ENCODE results near the gene NOC2L. TPM values are rescaled to one million over a fixed set of nuclear protein-coding genes. Genes with fewer than 3 reads are reported as not detected.

The NOC2L gene
- total RNA-seq, 1 experiment from 2014 or later, result 130 TPM

- Histone ChIP-seq H2AK5ac (ENCODE audit: insufficient read length, low read length) (no peak overlapping the region), H2BK5ac (ENCODE audit: insufficient read length, low read length) (no peak overlapping the region), H3K18ac (ENCODE audit: insufficient read length, low read depth, low read length) (no peak overlapping the region), H4K91ac (ENCODE audit: insufficient read length, low read depth, low read length) (no peak overlapping the region), H2BK12ac (ENCODE audit: insufficient read length, low read depth, low read length) (no peak overlapping the region), H3K4ac (ENCODE audit: low read depth, low read length) (no peak overlapping the region), H3K4me2 (ENCODE audit: insufficient read depth, insufficient read length, low read length) (no peak overlapping the region), H3K4me1 (ENCODE audit: insufficient read depth, low read length) (no peaks in the 10 kb centered on the region), H3K23me2 (ENCODE audit: insufficient read length, low read depth, low read length, poor library complexity, severe bottlenecking) (no peaks in the 10 kb centered on the region), H2AFZ (ENCODE audit: low read length) (no peak overlapping the region), H2BK15ac (ENCODE audit: low read depth, low read length) (no peak overlapping the region), H3K27ac (ENCODE audit: insufficient read length, low read depth, low read length) (no peak overlapping the region), H4K5ac (ENCODE audit: insufficient read length, low read depth, low read length) (no peak overlapping the region), H2BK20ac (ENCODE audit: low read depth, low read length, poor library complexity, severe bottlenecking) (no peak overlapping the region), H3K14ac (ENCODE audit: insufficient read depth, low read length) (no peak overlapping the region), H3K56ac (ENCODE audit: insufficient read length, low read depth, low read length) (no peak overlapping the region), H2BK120ac (ENCODE audit: low read depth, low read length, poor library complexity, severe bottlenecking) (no peak overlapping the region), H3K9me3 (ENCODE audit: control insufficient read depth, low read depth, low read length) (no peaks in the 10 kb centered on the region), H4K8ac (replicated peaks; ENCODE audit: insufficient read length, low read depth, low read length) (no peak overlapping the region), H3T11ph (ENCODE audit: low read length) (no peak overlapping the region), H3K79me1 (ENCODE audit: insufficient read depth, low read depth, low read length, poor library complexity, severe bottlenecking) (no peaks in the 10 kb centered on the region), H3K9ac (ENCODE audit: extremely low read depth, insufficient read length, low read length) (no peak overlapping the region), H3K23ac (ENCODE audit: insufficient read length, low read depth, low read length) (no peak overlapping the region), H3K79me2 (ENCODE audit: insufficient read depth, low read length) (no peaks in the 10 kb centered on the region), H3K27me3 (ENCODE audit: insufficient read depth, low read length) (no peaks in the 10 kb centered on the region), H4K20me1 (ENCODE audit: control insufficient read depth, insufficient read depth, insufficient read length) (no peaks in the 10 kb centered on the region)
- H3K36me3 Mint-ChIP-seq (ENCODE audit: insufficient read depth in 1 of 3, low read depth in 3 of 3), result peaks cover 43 to 85% (median 80%) of the 10 kb centered on the region in 3 experiments; a peak in 6 of 7 replicates
- DNase-seq, result no peak
- H3K9me3 Mint-ChIP-seq, result no peaks in the 10 kb centered on the region; a peak in 2 of 5 replicates
- no peak overlapping the region for H3K4me3 Mint-ChIP-seq
- no peaks in the 10 kb centered on the region for H3K27me3 Mint-ChIP-seq (ENCODE audit: low read depth)
- H3K27ac Mint-ChIP-seq, result no peak overlapping the region
- WGBS (ENCODE audit: extremely low coverage, insufficient read length, low lambda C conversion rate), result no CpG with 5 or more reads among the region's 9 CpGs
- peaks cover 0 to 5% of the 10 kb centered on the region in 2 experiments; a peak in 1 of 4 replicates for H3K4me1 Mint-ChIP-seq
- TF ChIP-seq, protein P1, sequence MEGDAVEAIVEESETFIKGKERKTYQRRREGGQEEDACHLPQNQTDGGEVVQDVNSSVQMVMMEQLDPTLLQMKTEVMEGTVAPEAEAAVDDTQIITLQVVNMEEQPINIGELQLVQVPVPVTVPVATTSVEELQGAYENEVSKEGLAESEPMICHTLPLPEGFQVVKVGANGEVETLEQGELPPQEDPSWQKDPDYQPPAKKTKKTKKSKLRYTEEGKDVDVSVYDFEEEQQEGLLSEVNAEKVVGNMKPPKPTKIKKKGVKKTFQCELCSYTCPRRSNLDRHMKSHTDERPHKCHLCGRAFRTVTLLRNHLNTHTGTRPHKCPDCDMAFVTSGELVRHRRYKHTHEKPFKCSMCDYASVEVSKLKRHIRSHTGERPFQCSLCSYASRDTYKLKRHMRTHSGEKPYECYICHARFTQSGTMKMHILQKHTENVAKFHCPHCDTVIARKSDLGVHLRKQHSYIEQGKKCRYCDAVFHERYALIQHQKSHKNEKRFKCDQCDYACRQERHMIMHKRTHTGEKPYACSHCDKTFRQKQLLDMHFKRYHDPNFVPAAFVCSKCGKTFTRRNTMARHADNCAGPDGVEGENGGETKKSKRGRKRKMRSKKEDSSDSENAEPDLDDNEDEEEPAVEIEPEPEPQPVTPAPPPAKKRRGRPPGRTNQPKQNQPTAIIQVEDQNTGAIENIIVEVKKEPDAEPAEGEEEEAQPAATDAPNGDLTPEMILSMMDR (conservative IDR thresholded peaks at IDR 0.05), result no peak
Measured at GRCh38 chr1:950268-950667, 8.8 kb downstream of the NOC2L start.

Data from H9 (cell line).